Panc1 (cell line): Measurements from ENCODE around the gene TAX1BP1. TPM values are rescaled to one million over a fixed set of nuclear protein-coding genes. Genes with fewer than 3 reads are reported as not detected.

ENCODE experiments used
- ATAC-seq: fragments of 200-7000 bp; cut with Tn5 transposase; 2 replicates; pipeline ENCODE4 v1.9.1; 2020; ENCODE audit warnings: mild to moderate bottlenecking, moderate library complexity
- BruUV-seq: library from RNA; stranded (reverse); fragments of 400-500 nt; replicated peaks from 2 replicates; lab custom pipeline; 2021; lab: Mats Ljungman, UMichigan
- CTCF ChIA-PET: fragments of 300-600 bp; sonication (Branson Sonifier 250); formaldehyde crosslinking; loops from one replicate; lab custom pipeline; 2022; ENCODE audit warnings: antibody characterized with exemption; lab: Charles Lee
- POLR2A ChIA-PET: fragments of 300-600 bp; sonication (Branson Sonifier 250); formaldehyde crosslinking; loops from one replicate; lab custom pipeline; 2022; ENCODE audit warnings: antibody characterized with exemption; lab: Charles Lee
- DNase-seq: peaks from one replicate; pipeline ENCODE4 v3.0.0-alpha.2; 2010; ENCODE audit warnings: low read depth, low spot score
- H3K27ac ChIP-seq: 2 replicates; pipeline ENCODE4 v1.5.1; 2011; ENCODE audit warnings: mild to moderate bottlenecking, low read length, inconsistent platforms
- H3K27me3 ChIP-seq: fragments of 200-500 bp; sonication (Bioruptor generic); 2 replicates; pipeline ENCODE4 v1.6.0; 2014; ENCODE audit warnings: low read length, inconsistent platforms; ENCODE audit not compliant: control insufficient read depth, insufficient read depth
- H3K36me3 ChIP-seq: fragments of 200-500 bp; sonication (Bioruptor generic); 2 replicates; pipeline ENCODE4 v1.5.1; 2014; ENCODE audit warnings: inconsistent platforms, mild to moderate bottlenecking, low read length, moderate library complexity; ENCODE audit not compliant: control insufficient read depth, insufficient read depth
- H3K4me1 ChIP-seq: 2 replicates; pipeline ENCODE4 v1.5.1; 2011; ENCODE audit warnings: inconsistent platforms, mild to moderate bottlenecking, low read length, moderate library complexity; ENCODE audit not compliant: control insufficient read depth, insufficient read depth
- H3K4me3 ChIP-seq, 2 experiments: 2 replicates each; pipeline ENCODE4 v1.5.1; 2011 to 2012; ENCODE audit warnings: low read depth in 2 of 2, low read length in 2 of 2, mild to moderate bottlenecking in 2 of 2, inconsistent platforms in 1 of 2, moderate library complexity in 1 of 2
- H3K9me3 ChIP-seq: fragments of 200-500 bp; sonication (Bioruptor generic); 2 replicates; pipeline ENCODE4 v1.5.1; 2014; ENCODE audit warnings: low read depth, mild to moderate bottlenecking, inconsistent platforms, low read length, moderate library complexity; ENCODE audit not compliant: control insufficient read depth, insufficient read depth
- CTCF ChIP-seq: fragments of 450-650 bp; IDR thresholded peaks from 2 replicates; pipeline ENCODE4 v1.5.1; 2017; ENCODE audit warnings: mild to moderate bottlenecking
- POLR2AphosphoS5 ChIP-seq: IDR thresholded peaks from 2 replicates; pipeline ENCODE4 v1.6.1; 2012; ENCODE audit warnings: mild to moderate bottlenecking, low read depth, low read length, moderate library complexity
- REST ChIP-seq, 2 experiments: IDR thresholded peaks; 2 replicates each; pipeline ENCODE4 v1.6.1; 2011 to 2012; ENCODE audit warnings: low read depth in 2 of 2, control low read depth in 1 of 2, low read length in 1 of 2, mild to moderate bottlenecking in 1 of 2, moderate library complexity in 1 of 2; ENCODE audit not compliant: insufficient read depth in 1 of 2
- SIN3A ChIP-seq: IDR thresholded peaks from 2 replicates; pipeline ENCODE4 v1.6.1; 2012; ENCODE audit warnings: low read depth, mild to moderate bottlenecking, low read length, moderate library complexity, borderline replicate concordance; ENCODE audit not compliant: insufficient read depth
- TCF7L2 ChIP-seq: IDR thresholded peaks from 2 replicates; pipeline ENCODE4 v1.6.1; 2011; ENCODE audit warnings: mild to moderate bottlenecking, low read depth, low read length, inconsistent platforms
- in situ Hi-C: cut with HindIII; loops from 2 replicates; pipeline ENCODE4 v1.10.0; 2016; ENCODE audit warnings: low sequenced_read_pairs, low pct_unique_long_range_greater_than_20kb
- intact Hi-C: fragments of 100-400 bp; cut with micrococcal nuclease; formaldehyde crosslinking; loops from one replicate; pipeline ENCODE4 v1.10.0; 2022; ENCODE audit not compliant: unreplicated experiment
- total RNA-seq: library from RNA; stranded (reverse); gene quantifications from one replicate; pipeline ENCODE4 v1.2.1, GENCODE V29; 2021; ENCODE audit not compliant: unreplicated experiment

TAX1BP1 gene
- total RNA-seq, 1 experiment from 2014 or later: 125 TPM

- ATAC-seq (no peak), DNase-seq (no peak)
- POLR2A ChIA-PET: interaction anchor here (0.7 kb wide), 1 partner anchor 43 kb away, joined by 3 read pairs; no protein-coding TSS in a partner anchor
- H3K27me3 ChIP-seq: no peaks in the 10 kb centered on the region
- H3K4me1 ChIP-seq: peaks cover 16% of the 10 kb centered on the region
- H3K36me3 ChIP-seq: no peaks in the 10 kb centered on the region
- CTCF ChIA-PET: no interaction called here
- in situ Hi-C loops (no loop called here), intact Hi-C loops (loop anchor here (5.0 kb wide), 1 partner anchor 73 kb away; the partner anchor contains the start of gene HIBADH)
- H3K27ac ChIP-seq: peak overlapping the region; percentile 45; the same call in 1 of the 2 replicates
- no TSS peak for BruUV-seq
- H3K4me3 ChIP-seq: no peak overlapping the region
- TF ChIP-seq CTCF: no peak
- no peak for TF ChIP-seq REST (IDR thresholded peaks at IDR 0.05; ENCODE audit: insufficient read depth in 1 of 2, low read depth in 2 of 2, low read length in 1 of 2)
- no peak for TF ChIP-seq TCF7L2
- TF ChIP-seq POLR2AphosphoS5: no peak
- TF ChIP-seq SIN3A: no peak
- no peaks in the 10 kb centered on the region for H3K9me3 ChIP-seq
Observed at GRCh38 chr7:27735165-27735564, 4.8 kb upstream of the TAX1BP1 start.

GRCh38 chr7:27735831-27736230 lies 4.1 kb upstream of the TAX1BP1 start:
- intact Hi-C loops: loop anchor here (5.0 kb wide), 1 partner anchor 74 kb away; the partner anchor contains the start of gene HIBADH
- peaks cover 16% of the 10 kb centered on the region for H3K4me1 ChIP-seq
- ChIA-PET POLR2A (no interaction called here), CTCF (no interaction called here)
- H3K9me3 ChIP-seq: no peaks in the 10 kb centered on the region
- DNase-seq (no peak), ATAC-seq (no peak)
- no peak overlapping the region for H3K4me3 ChIP-seq
- no peaks in the 10 kb centered on the region for H3K27me3 ChIP-seq
- BruUV-seq: no TSS peak
- no peak for TF ChIP-seq REST (IDR thresholded peaks at IDR 0.05; ENCODE audit: insufficient read depth in 1 of 2, low read depth in 2 of 2, low read length in 1 of 2)
- TF ChIP-seq TCF7L2: no peak
- TF ChIP-seq CTCF: no peak
- no peak for TF ChIP-seq SIN3A
- TF ChIP-seq POLR2AphosphoS5: no peak
- H3K27ac ChIP-seq: 0 out of 2 replicates have a peak overlapping the region, but pooled peaks have one; percentile 12
- in situ Hi-C loops: no loop called here
- H3K36me3 ChIP-seq: no peaks in the 10 kb centered on the region
